Mononuclear cell (primary cell): ENCODE measurements around the gene QKI. TPM values are rescaled to one million over a fixed set of nuclear protein-coding genes. Genes with fewer than 3 reads are reported as not detected.
"Not testable (repeated sequence)": the region's sequence is repeated elsewhere in the genome, so short reads cannot be mapped to it uniquely, and the experiment has no call there.

Experiments
- H3K27me3 ChIP-seq: 2 replicates; pipeline ENCODE4 v1.6.0; 2011; ENCODE audit warnings: low read length, control low read depth; ENCODE audit not compliant: insufficient read depth
- H3K4me1 ChIP-seq: 2 replicates; pipeline ENCODE4 v1.5.1; 2011; ENCODE audit warnings: mild to moderate bottlenecking, low read length, control low read depth; ENCODE audit not compliant: insufficient read depth
- H3K4me3 ChIP-seq: 2 replicates; pipeline ENCODE4 v1.5.1; 2011; ENCODE audit warnings: mild to moderate bottlenecking, low read length, moderate library complexity
- H3K9me3 ChIP-seq: 2 replicates; pipeline ENCODE4 v1.5.1; 2011; ENCODE audit warnings: low read depth, mild to moderate bottlenecking, control low read depth, low read length
- total RNA-seq: library from RNA; depleted of rRNA; stranded (reverse); fragments of >200 nt; gene quantifications from one replicate; pipeline ENCODE4 v1.2.3, GENCODE V29; 2012

The QKI gene
- total RNA-seq: 167 TPM

GRCh38 chr6:163414117-163414945, at the start of gene QKI:
TSS of gene QKI (plus strand) at chr6:163414718. CDS start at chr6:163415194, 476 bp downstream.
- Histone ChIP-seq H3K4me3 (peak within 1 kb of the TSS; percentile 89), H3K27me3 (no peaks in the 10 kb centered on the region), H3K4me1 (peaks cover 21% of the 10 kb centered on the region), H3K9me3 (no peaks in the 10 kb centered on the region)

GRCh38 chr6:163366288-163366687, 48.2 kb upstream of the QKI start:
- no peaks in the 10 kb centered on the region for H3K27me3 ChIP-seq
- no peaks in the 10 kb centered on the region for H3K9me3 ChIP-seq
- H3K4me1 ChIP-seq: peaks cover 3% of the 10 kb centered on the region
- H3K4me3 ChIP-seq: no peak overlapping the region

GRCh38 chr6:163367497-163368183, 46.9 kb upstream of the QKI start:
- H3K4me1 ChIP-seq: peaks cover 3% of the 10 kb centered on the region
- H3K4me3 ChIP-seq: no peak overlapping the region
- no peaks in the 10 kb centered on the region for H3K9me3 ChIP-seq
- no peaks in the 10 kb centered on the region for H3K27me3 ChIP-seq

GRCh38 chr6:163369141-163369540, 45.4 kb upstream of the QKI start:
- Histone ChIP-seq H3K27me3 (no peaks in the 10 kb centered on the region), H3K4me1 (peaks cover 3% of the 10 kb centered on the region), H3K4me3 (no peak overlapping the region), H3K9me3 (no peaks in the 10 kb centered on the region)

- Histone ChIP-seq H3K9me3 (no peaks in the 10 kb centered on the region), H3K27me3 (no peaks in the 10 kb centered on the region), H3K4me3 (no peak overlapping the region), H3K4me1 (peaks cover 3% of the 10 kb centered on the region)
Observed at GRCh38 chr6:163369628-163370365, 44.7 kb upstream of the QKI start.

- Histone ChIP-seq H3K27me3 (no peaks in the 10 kb centered on the region), H3K4me3 (no peak overlapping the region), H3K9me3 (no peaks in the 10 kb centered on the region), H3K4me1 (peaks cover 3% of the 10 kb centered on the region)
Observed at GRCh38 chr6:163370464-163371117, 43.9 kb upstream of the QKI start.

- Histone ChIP-seq H3K4me1 (peaks cover 3% of the 10 kb centered on the region), H3K4me3 (no peak overlapping the region), H3K9me3 (no peaks in the 10 kb centered on the region), H3K27me3 (no peaks in the 10 kb centered on the region)
Observed at GRCh38 chr6:163371129-163371528, 43.4 kb upstream of the QKI start.

- H3K4me1 ChIP-seq: peaks cover 3% of the 10 kb centered on the region
- no peak overlapping the region for H3K4me3 ChIP-seq
- no peaks in the 10 kb centered on the region for H3K9me3 ChIP-seq
- no peaks in the 10 kb centered on the region for H3K27me3 ChIP-seq
Observed at GRCh38 chr6:163373240-163373639, 41.3 kb upstream of the QKI start.

- Histone ChIP-seq H3K27me3 (no peaks in the 10 kb centered on the region), H3K9me3 (no peaks in the 10 kb centered on the region), H3K4me3 (no peak overlapping the region), H3K4me1 (no peaks in the 10 kb centered on the region)
Observed at GRCh38 chr6:163375361-163375760, 39.2 kb upstream of the QKI start.

GRCh38 chr6:163376187-163376586, 38.3 kb upstream of the QKI start:
- no peaks in the 10 kb centered on the region for H3K27me3 ChIP-seq
- H3K9me3 ChIP-seq: no peaks in the 10 kb centered on the region
- H3K4me3 ChIP-seq: no peak overlapping the region
- H3K4me1 ChIP-seq: no peaks in the 10 kb centered on the region

- Histone ChIP-seq H3K4me3 (no peak overlapping the region), H3K27me3 (no peaks in the 10 kb centered on the region), H3K4me1 (no peaks in the 10 kb centered on the region), H3K9me3 (no peaks in the 10 kb centered on the region)
Observed at GRCh38 chr6:163377561-163377960, 37.0 kb upstream of the QKI start.

- H3K4me3 ChIP-seq: no peak overlapping the region
- H3K4me1 ChIP-seq: peaks cover 4% of the 10 kb centered on the region
- H3K9me3 ChIP-seq: no peaks in the 10 kb centered on the region
- no peaks in the 10 kb centered on the region for H3K27me3 ChIP-seq
Observed at GRCh38 chr6:163380216-163380615, 34.3 kb upstream of the QKI start.

GRCh38 chr6:163381118-163381756, 33.3 kb upstream of the QKI start:
- Histone ChIP-seq H3K27me3 (no peaks in the 10 kb centered on the region), H3K4me1 (peaks cover 4% of the 10 kb centered on the region), H3K4me3 (no peak overlapping the region), H3K9me3 (no peaks in the 10 kb centered on the region)

GRCh38 chr6:163383396-163383795, 31.1 kb upstream of the QKI start:
- H3K9me3 ChIP-seq, H3K4me3 ChIP-seq, H3K27me3 ChIP-seq, H3K4me1 ChIP-seq: not testable (repeated sequence)
